ENCODE data around the gene VWA8. TPM values are rescaled to one million over a fixed set of nuclear protein-coding genes. Genes with fewer than 3 reads are reported as not detected.
A peak's percentile ranks its signal among the peaks of the same experiment; 100 is the strongest.

The VWA8 gene
- polyA plus RNA-seq, 1 of the 3 experiments (the other 2 are of a cell fraction): 5.5 TPM

- no peaks in the 10 kb centered on the region for H3K27me3 ChIP-seq (ENCODE audit: insufficient read depth)
- H3F3A ChIP-seq (replicated peaks; ENCODE audit: insufficient read depth): peaks cover 26% of the 10 kb centered on the region
- 63% methylated on average over 1 of the region's 1 CpG for WGBS (ENCODE audit: low lambda C conversion rate)
- no peak overlapping the region for H3K4me2 ChIP-seq
- no peaks in the 10 kb centered on the region for H3K9me3 ChIP-seq
- DNase-seq: no peak
- H3K9me2 ChIP-seq: no peaks in the 10 kb centered on the region
- H3K36me3 ChIP-seq (replicated peaks in 1 of 2; ENCODE audit: control insufficient read depth in 1 of 2, insufficient read depth in 2 of 2, low read length in 1 of 2): peaks cover 15 to 25% of the 10 kb centered on the region in 2 experiments
- TF ChIP-seq TEAD4 (IDR thresholded peaks at IDR 0.05; ENCODE audit: borderline replicate concordance, insufficient read depth) (no peak), MXI1 (IDR thresholded peaks at IDR 0.05; ENCODE audit: low read depth, low read length) (no peak), SIN3A (IDR thresholded peaks at IDR 0.05; ENCODE audit: borderline replicate concordance, low read depth, low read length) (no peak)
- no peak overlapping the region for H3K9ac ChIP-seq
- H3K4me1 ChIP-seq (ENCODE audit: control insufficient read depth in 1 of 2, insufficient read depth in 2 of 2, low read depth in 1 of 2, low read length in 1 of 2): peaks cover 0 to 14% of the 10 kb centered on the region in 2 experiments
- H3K27ac ChIP-seq (ENCODE audit: low read depth in 2 of 2, low read length in 1 of 2): peak overlapping the region in 1 of 2 experiments; percentile 90; a peak in 2 of 4 replicates
- no peaks in the 10 kb centered on the region for H3K79me2 ChIP-seq (ENCODE audit: insufficient read depth)
- no peak overlapping the region for H2AFZ ChIP-seq (ENCODE audit: low read depth)
- no peak overlapping the region for H3K4me3 ChIP-seq (ENCODE audit: low read depth in 2 of 2, low read length in 1 of 2)
- ChIA-PET POLR2A (no interaction called here), CTCF (interaction anchor here (1.5 to 1.8 kb wide), 2 partner anchors 10 to 25 kb away, joined by 4 to 7 read pairs; no protein-coding TSS in a partner anchor)
- H4K20me1 ChIP-seq (ENCODE audit: insufficient read depth): no peaks in the 10 kb centered on the region
Measured at GRCh38 chr13:41693434-41693833, 267.5 kb downstream of the VWA8 start.

DNA sequence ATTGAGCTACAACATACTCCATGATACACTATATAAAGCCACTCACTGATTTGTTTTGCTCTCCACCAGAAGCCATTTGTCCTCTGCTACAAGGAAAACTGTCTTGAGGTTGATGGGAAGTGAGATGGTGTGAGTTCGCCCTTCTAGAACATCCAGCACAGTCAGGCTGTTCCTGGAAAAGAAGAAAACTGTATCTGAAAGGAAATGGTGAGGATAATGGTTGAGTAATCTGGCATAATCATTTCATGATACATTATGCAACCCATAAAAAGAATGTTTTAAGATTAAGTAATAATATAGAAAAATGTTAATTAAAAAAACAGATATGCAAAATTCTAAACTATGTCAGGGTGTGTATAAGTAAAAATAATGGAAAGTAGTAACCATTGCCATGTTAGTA lies 269.6 kb downstream of the VWA8 start:
- Histone ChIP-seq H3K4me1 (ENCODE audit: control insufficient read depth in 1 of 2, insufficient read depth in 2 of 2, low read depth in 1 of 2, low read length in 1 of 2) (peaks cover 0 to 12% of the 10 kb centered on the region in 2 experiments), H3K9me3 (no peaks in the 10 kb centered on the region), H2AFZ (ENCODE audit: low read depth) (no peak overlapping the region), H3K4me3 (ENCODE audit: low read depth in 2 of 2, low read length in 1 of 2) (no peak overlapping the region), H3K4me2 (no peak overlapping the region), H3K27ac (ENCODE audit: low read depth in 2 of 2, low read length in 1 of 2) (no peak overlapping the region), H3K79me2 (ENCODE audit: insufficient read depth) (no peaks in the 10 kb centered on the region), H3F3A (replicated peaks; ENCODE audit: insufficient read depth) (peaks cover 25% of the 10 kb centered on the region), H3K36me3 (replicated peaks in 1 of 2; ENCODE audit: control insufficient read depth in 1 of 2, insufficient read depth in 2 of 2, low read length in 1 of 2) (peaks cover 18 to 25% of the 10 kb centered on the region in 2 experiments), H3K9me2 (no peaks in the 10 kb centered on the region), H3K9ac (no peak overlapping the region), H3K27me3 (ENCODE audit: insufficient read depth) (no peaks in the 10 kb centered on the region), H4K20me1 (ENCODE audit: insufficient read depth) (no peaks in the 10 kb centered on the region)
- CTCF ChIA-PET: interaction anchor here (1.6 kb wide), 1 partner anchor 419 kb away, joined by 3 read pairs; no protein-coding TSS in a partner anchor
- TF ChIP-seq EZH2phosphoT487 (IDR thresholded peaks at IDR 0.05; ENCODE audit: borderline replicate concordance, low read depth) (no peak), POLR2AphosphoS5 (IDR thresholded peaks at IDR 0.05; ENCODE audit: low read depth, low read length) (no peak), EP300 (IDR thresholded peaks at IDR 0.05; ENCODE audit: borderline replicate concordance in 1 of 2, low read depth in 1 of 2, low read length in 1 of 2) (no peak), MEF2A (IDR thresholded peaks at IDR 0.05; ENCODE audit: borderline replicate concordance, low read depth) (no peak), GABPA (IDR thresholded peaks at IDR 0.05; ENCODE audit: low read depth) (no peak), NFIC (IDR thresholded peaks at IDR 0.05; ENCODE audit: borderline replicate concordance) (no peak), CHD2 (IDR thresholded peaks at IDR 0.05; ENCODE audit: low read length, partially characterized antibody) (no peak), RCOR1 (IDR thresholded peaks at IDR 0.05; ENCODE audit: low read length) (no peak), SMC3 (IDR thresholded peaks at IDR 0.05; ENCODE audit: low read depth, low read length) (no peak), JUND (IDR thresholded peaks at IDR 0.05) (no peak), GATA2 (CRISPR knock-in tag; IDR thresholded peaks at IDR 0.05) (no peak), TEAD4 (IDR thresholded peaks at IDR 0.05; ENCODE audit: borderline replicate concordance, insufficient read depth) (no peak), CTCF (IDR thresholded peaks at IDR 0.05) (no peak), TCF12 (IDR thresholded peaks at IDR 0.05) (no peak), TAF1 (IDR thresholded peaks at IDR 0.05; ENCODE audit: borderline replicate concordance, low read depth, low read length) (no peak), FOSL2 (IDR thresholded peaks at IDR 0.05; ENCODE audit: borderline replicate concordance, low read depth) (no peak), YY1 (IDR thresholded peaks at IDR 0.05; ENCODE audit: low read depth) (no peak)
- TF ChIP-seq, protein P1, sequence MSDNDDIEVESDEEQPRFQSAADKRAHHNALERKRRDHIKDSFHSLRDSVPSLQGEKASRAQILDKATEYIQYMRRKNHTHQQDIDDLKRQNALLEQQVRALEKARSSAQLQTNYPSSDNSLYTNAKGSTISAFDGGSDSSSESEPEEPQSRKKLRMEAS (IDR thresholded peaks at IDR 0.05; ENCODE audit: low read depth): no peak
- TF ChIP-seq, protein P2, sequence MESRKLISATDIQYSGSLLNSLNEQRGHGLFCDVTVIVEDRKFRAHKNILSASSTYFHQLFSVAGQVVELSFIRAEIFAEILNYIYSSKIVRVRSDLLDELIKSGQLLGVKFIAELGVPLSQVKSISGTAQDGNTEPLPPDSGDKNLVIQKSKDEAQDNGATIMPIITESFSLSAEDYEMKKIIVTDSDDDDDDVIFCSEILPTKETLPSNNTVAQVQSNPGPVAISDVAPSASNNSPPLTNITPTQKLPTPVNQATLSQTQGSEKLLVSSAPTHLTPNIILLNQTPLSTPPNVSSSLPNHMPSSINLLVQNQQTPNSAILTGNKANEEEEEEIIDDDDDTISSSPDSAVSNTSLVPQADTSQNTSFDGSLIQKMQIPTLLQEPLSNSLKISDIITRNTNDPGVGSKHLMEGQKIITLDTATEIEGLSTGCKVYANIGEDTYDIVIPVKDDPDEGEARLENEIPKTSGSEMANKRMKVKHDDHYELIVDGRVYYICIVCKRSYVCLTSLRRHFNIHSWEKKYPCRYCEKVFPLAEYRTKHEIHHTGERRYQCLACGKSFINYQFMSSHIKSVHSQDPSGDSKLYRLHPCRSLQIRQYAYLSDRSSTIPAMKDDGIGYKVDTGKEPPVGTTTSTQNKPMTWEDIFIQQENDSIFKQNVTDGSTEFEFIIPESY (IDR thresholded peaks at IDR 0.05; ENCODE audit: borderline replicate concordance, low read depth): no peak
- POLR2A ChIA-PET: no interaction called here
- DNase-seq: no peak
- 100% methylated on average over 1 of the region's 1 CpG for WGBS (ENCODE audit: low lambda C conversion rate)
